Fibroblast of peridontal ligament (primary cell): Measurements from ENCODE around the gene GNRHR.

Experiments used
- DNase-seq: peaks from one replicate; pipeline ENCODE4 v3.0.0-alpha.2; 2010; ENCODE audit errors: extremely low read depth

GNRHR gene

GRCh38 chr4:67700116-67700737, 54.0 kb downstream of the GNRHR start:
- DNase-seq = peak; percentile 36

- DNase-seq = no peak
These were observed 54.6 kb downstream of the GNRHR start for GRCh38 chr4:67699603-67700002.

GRCh38 chr4:67697860-67698687, 56.1 kb downstream of the GNRHR start:
- no peak for DNase-seq

GRCh38 chr4:67696061-67696460, 58.1 kb downstream of the GNRHR start:
- no peak for DNase-seq

- no peak for DNase-seq
These were observed 59.5 kb downstream of the GNRHR start for GRCh38 chr4:67694662-67695061.

- DNase-seq = no peak
These were observed 62.9 kb downstream of the GNRHR start for GRCh38 chr4:67691328-67691727.
